HEK293T (cell line): ENCODE data around the gene GRM7.

Experiments used
- BHLHE40 ChIP-seq: fragments of 450-650 bp; IDR thresholded peaks from 2 replicates; pipeline ENCODE4 v1.6.1; 2016; ENCODE audit warnings: mild to moderate bottlenecking, moderate library complexity, borderline replicate concordance
- CTBP1 ChIP-seq: fragments of 450-650 bp; IDR thresholded peaks from 2 replicates; pipeline ENCODE4 v1.6.1; 2016; ENCODE audit warnings: borderline replicate concordance
- ELF4 ChIP-seq: fragments of 450-650 bp; IDR thresholded peaks from 2 replicates; pipeline ENCODE4 v1.6.1; 2017; ENCODE audit warnings: antibody characterized with exemption
- FOXA1 ChIP-seq: fragments of 450-650 bp; IDR thresholded peaks from 2 replicates; pipeline ENCODE4 v1.6.1; 2016; ENCODE audit warnings: mild to moderate bottlenecking
- FOXK2 ChIP-seq: fragments of 450-650 bp; IDR thresholded peaks from 2 replicates; pipeline ENCODE4 v1.6.1; 2016; ENCODE audit warnings: mild to moderate bottlenecking
- SP1 ChIP-seq: fragments of 450-650 bp; IDR thresholded peaks from 2 replicates; pipeline ENCODE4 v1.6.1; 2017
- SUZ12 ChIP-seq: fragments of 450-650 bp; IDR thresholded peaks from 2 replicates; pipeline ENCODE4 v1.6.1; 2016; ENCODE audit warnings: mild to moderate bottlenecking
- TARDBP ChIP-seq: fragments of 450-650 bp; IDR thresholded peaks from 2 replicates; pipeline ENCODE4 v1.6.1; 2016

DNA sequence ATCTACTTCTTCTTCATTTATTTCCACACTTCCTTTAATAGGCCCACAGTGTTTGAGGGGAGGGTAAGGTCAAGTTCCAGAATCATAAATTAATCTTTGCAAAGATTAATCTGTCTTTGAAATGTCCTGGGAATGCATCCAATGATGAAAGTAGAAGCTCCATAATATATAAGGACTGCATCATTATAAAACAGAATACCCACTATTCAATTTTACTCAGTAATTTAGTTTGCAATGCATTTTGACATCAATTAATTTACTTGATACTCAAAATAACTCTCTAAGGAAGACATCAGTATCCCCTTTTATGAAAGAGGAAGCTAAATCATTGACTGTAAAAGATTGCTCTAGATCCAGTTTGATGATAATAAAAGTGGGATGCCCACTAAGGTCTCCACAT, 777.2 kb downstream of the GRM7 start:
- TF ChIP-seq ELF4 (no peak), SUZ12 (no peak), TARDBP (no peak), BHLHE40 (no peak), CTBP1 (no peak), SP1 (no peak), FOXA1 (no peak), FOXK2 (no peak)
